AG04450 (cell line): ENCODE measurements around the gene ZNF207. TPM values are rescaled to one million over a fixed set of nuclear protein-coding genes. Genes with fewer than 3 reads are reported as not detected.

ENCODE experiments used
- CTCF ChIA-PET: fragments of 300-600, 350-600 bp; formaldehyde crosslinking; extraction: SDS; loops from one replicate; lab custom pipeline; 2022; ENCODE audit warnings: antibody characterized with exemption, inconsistent platforms; lab: Charles Lee
- POLR2A ChIA-PET: fragments of 350-600 bp; formaldehyde crosslinking; extraction: SDS; loops from one replicate; lab custom pipeline; 2021; ENCODE audit warnings: antibody characterized with exemption, inconsistent platforms; lab: Yijun Ruan, JAX
- DNase-seq: peaks from one replicate; pipeline ENCODE4 v3.0.0-alpha.2; 2011; ENCODE audit warnings: low read depth, low spot score
- H3K27ac ChIP-seq: one replicate; pipeline ENCODE4 v1.5.1; 2012; ENCODE audit warnings: low read depth, low read length, control low read depth
- H3K27me3 ChIP-seq: one replicate; pipeline ENCODE4 v1.6.0; 2012; ENCODE audit warnings: low read length; ENCODE audit not compliant: control insufficient read depth, insufficient read depth
- H3K4me3 ChIP-seq: 2 replicates; pipeline ENCODE4 v1.5.1; 2011; ENCODE audit warnings: mild to moderate bottlenecking, low read depth, low read length, control low read depth
- H3K9me3 ChIP-seq: 2 replicates; pipeline ENCODE4 v1.5.1; 2012; ENCODE audit warnings: low read length; ENCODE audit not compliant: control insufficient read depth, insufficient read depth
- CTCF ChIP-seq: IDR thresholded peaks from 2 replicates; pipeline ENCODE4 v1.5.1; 2011; ENCODE audit warnings: low read depth, low read length, control low read depth, inconsistent platforms
- polyA plus RNA-seq: library from polyadenylated mRNA; depleted of rRNA; stranded (reverse); fragments of >200 nt; gene quantifications from 2 replicates; pipeline ENCODE4 v1.2.3, GENCODE V29; 2011

The ZNF207 gene
- polyA plus RNA-seq, 1 experiment, result 239 TPM

GRCh38 chr17:32323046-32323445 lies 26.9 kb upstream of the ZNF207 start:
- Histone ChIP-seq H3K9me3 (no peaks in the 10 kb centered on the region), H3K4me3 (no peak overlapping the region), H3K27ac (no peak overlapping the region), H3K27me3 (peaks cover 5% of the 10 kb centered on the region)
- DNase-seq, result no peak
- TF ChIP-seq CTCF, result no peak
- CTCF ChIA-PET, result interaction anchor here (1.9 kb wide), 1 partner anchor 78 kb away, joined by 3 read pairs; no protein-coding TSS in a partner anchor
- POLR2A ChIA-PET, result no interaction called here

- Histone ChIP-seq H3K9me3 (no peaks in the 10 kb centered on the region), H3K27me3 (no peaks in the 10 kb centered on the region), H3K4me3 (peak overlapping the region; percentile 10; the same call in 1 of the 2 replicates), H3K27ac (no peak overlapping the region)
- DNase-seq, result no peak
- ChIA-PET CTCF (interaction anchor here (1.9 kb wide), 1 partner anchor 79 kb away, joined by 3 read pairs; no protein-coding TSS in a partner anchor), POLR2A (no interaction called here)
- no peak for TF ChIP-seq CTCF
These were observed 26.0 kb upstream of the ZNF207 start for GRCh38 chr17:32323811-32324491.

- TF ChIP-seq CTCF, result no peak
- ChIA-PET POLR2A (interaction anchor here (0.6 kb wide), 1 partner anchor 98 kb away, joined by 3 read pairs; no protein-coding TSS in a partner anchor), CTCF (interaction anchor here (1.3 kb wide), 1 partner anchor 8 kb away, joined by 5 read pairs; no protein-coding TSS in a partner anchor)
- H3K27me3 ChIP-seq, result no peaks in the 10 kb centered on the region
- no peak for DNase-seq
- H3K27ac ChIP-seq, result no peak overlapping the region
- no peak overlapping the region for H3K4me3 ChIP-seq
- no peaks in the 10 kb centered on the region for H3K9me3 ChIP-seq
These were observed 22.0 kb upstream of the ZNF207 start for GRCh38 chr17:32327911-32328310.

- no peak for DNase-seq
- no peaks in the 10 kb centered on the region for H3K9me3 ChIP-seq
- no peak overlapping the region for H3K4me3 ChIP-seq
- no peak for TF ChIP-seq CTCF
- ChIA-PET POLR2A (no interaction called here), CTCF (no interaction called here)
- no peaks in the 10 kb centered on the region for H3K27me3 ChIP-seq
- no peak overlapping the region for H3K27ac ChIP-seq
These were observed 19.8 kb upstream of the ZNF207 start for GRCh38 chr17:32330147-32330546.
